ENCODE data around the gene DEFB124.
"Not testable (repeated sequence)": the region's sequence is repeated elsewhere in the genome, so short reads cannot be mapped to it uniquely, and the experiment has no call there.

DEFB124 gene

DNA sequence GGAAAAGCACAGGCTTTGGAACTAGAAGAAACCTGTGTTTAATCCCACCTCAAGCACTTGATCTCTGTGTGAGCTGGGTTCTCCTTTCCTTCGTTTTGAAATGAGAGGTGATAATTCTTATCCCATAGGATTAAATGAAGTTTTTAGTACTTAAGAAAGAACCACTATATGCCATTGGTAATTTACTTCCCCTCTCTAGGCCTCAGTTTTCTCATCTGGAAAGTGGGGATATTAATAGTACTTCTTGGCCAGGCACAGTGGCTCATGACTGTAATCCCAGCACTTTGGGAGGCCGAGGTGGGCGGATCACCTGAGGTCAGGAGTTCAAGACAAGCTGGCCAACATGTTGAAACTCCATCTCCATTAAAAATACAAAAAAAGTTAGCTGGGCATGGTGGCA lies 14.2 kb upstream of the DEFB124 start:
- DNase-seq (ENCODE audit: low read depth, low spot score) = no peak

- no peak for DNase-seq (ENCODE audit: low read depth, low spot score)
Observed at GRCh38 chr20:31488115-31488514, 13.2 kb upstream of the DEFB124 start.

GRCh38 chr20:31485450-31486339 lies 10.8 kb upstream of the DEFB124 start:
- no peak for DNase-seq (ENCODE audit: low read depth, low spot score)

DNA sequence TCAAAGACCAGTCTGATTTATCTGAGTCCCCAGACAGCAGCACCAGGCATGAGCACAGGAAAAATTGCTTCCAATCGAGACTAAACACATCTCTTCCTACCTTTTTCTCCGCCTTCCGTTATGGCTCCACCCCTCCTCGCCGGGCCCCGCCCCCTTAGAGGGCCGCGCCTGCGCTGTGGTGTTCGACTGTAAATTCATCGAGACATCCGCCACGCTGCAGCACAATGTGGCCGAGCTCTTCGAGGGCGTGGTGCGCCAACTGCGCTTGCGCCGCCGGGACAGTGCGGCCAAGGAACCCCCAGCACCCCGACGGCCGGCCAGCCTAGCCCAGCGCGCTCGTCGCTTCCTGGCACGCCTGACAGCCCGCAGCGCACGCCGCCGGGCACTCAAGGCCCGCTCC lies 9.1 kb upstream of the DEFB124 start:
- DNase-seq (ENCODE audit: low read depth, low spot score) = no peak

DNA sequence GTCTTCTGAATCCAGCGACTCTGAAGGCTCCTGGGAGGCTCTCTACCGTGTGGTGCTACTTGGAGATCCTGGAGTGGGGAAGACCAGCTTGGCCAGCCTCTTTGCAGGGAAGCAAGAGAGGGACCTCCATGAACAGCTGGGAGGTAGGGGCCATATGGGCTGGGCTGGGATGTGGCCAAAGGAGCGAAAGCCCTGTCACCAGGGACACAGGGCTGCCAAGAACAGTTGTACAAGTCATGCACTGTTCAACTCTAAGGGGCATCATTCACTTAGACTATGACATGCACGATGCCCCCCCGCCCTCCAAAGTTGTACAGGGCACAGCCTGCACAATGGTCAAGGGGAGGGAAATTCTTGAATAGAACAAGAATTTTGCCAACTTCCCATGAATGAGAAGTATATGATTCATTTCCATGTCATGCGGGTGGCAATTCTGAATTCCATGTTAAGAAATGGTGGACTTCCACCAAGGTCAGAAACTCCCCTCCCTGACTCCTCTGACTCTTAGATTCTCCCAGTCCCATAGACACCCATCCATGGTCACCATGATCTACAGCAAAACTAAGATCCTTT lies 1.8 kb upstream of the DEFB124 start:
- DNase-seq (ENCODE audit: low read depth, low spot score) = no peak

- no peak for DNase-seq (ENCODE audit: low read depth, low spot score)
Observed at GRCh38 chr20:31476294-31476585, 1.3 kb upstream of the DEFB124 start.

DNA sequence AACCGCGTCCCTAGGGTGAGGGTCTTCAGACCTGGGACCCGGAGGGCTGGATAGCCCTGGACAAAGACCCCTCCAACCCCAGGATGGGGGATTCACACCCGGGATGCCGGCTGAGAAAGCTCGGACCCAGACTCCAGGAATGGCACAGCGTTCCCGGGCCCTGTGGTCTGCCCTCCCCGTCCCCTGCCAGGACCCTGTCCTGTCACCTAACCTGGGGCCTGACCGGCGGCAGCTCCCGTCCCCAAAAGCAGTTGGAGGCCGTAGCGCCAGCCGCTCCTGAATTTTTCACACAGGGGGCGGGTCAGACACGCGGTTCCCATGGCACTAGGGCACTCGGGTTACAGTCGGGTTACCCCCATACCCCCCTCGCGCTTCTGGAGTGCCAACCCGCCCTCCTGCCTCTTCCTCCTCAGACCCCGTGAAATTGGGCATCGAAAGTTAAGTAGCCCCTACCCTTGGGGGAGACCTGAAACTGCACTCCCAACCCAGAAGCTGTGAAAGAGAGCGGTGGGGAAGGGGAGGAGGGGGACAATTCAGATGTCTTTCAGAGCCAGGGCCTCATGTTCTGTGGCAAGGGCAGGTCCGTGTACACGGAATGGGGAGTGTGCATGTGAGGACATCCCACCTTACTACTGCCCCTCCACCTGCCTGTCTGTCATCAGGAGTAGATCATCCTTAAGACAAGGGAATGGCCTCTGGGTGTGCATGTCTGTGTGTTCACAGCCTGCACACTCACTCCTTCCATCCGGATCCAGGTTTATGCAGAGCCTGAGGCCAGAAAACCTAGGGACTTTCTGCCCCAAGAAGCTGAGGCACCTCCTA lies 756 bp upstream of the DEFB124 start:
- DNase-seq (ENCODE audit: low read depth, low spot score) = no peak

DNA sequence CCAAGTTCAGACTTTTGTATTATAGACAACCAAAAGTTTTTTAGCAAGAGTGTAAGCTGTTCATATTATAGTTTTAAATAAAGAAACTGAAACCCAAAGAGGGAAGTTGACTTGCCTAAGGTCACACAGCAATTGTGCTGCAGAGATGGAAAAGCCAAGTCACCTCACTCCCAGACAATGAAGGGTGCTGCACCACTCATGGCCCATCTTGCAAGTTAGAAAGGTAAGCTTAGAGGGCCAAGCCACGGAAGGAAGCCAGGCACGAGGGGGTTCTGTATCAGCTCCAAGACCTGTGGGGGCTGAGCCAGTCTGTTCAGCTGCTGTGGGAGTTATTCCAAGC lies 860 bp downstream of the DEFB124 start:
- no peak for DNase-seq (ENCODE audit: low read depth, low spot score)

GRCh38 chr20:31473331-31474096 lies 1.4 kb downstream of the DEFB124 start:
- no peak for DNase-seq (ENCODE audit: low read depth, low spot score)

- no peak for DNase-seq (ENCODE audit: low read depth, low spot score)
Observed at GRCh38 chr20:31472395-31473330, 2.3 kb downstream of the DEFB124 start.

GRCh38 chr20:31470946-31471345 lies 4.0 kb downstream of the DEFB124 start:
- DNase-seq (ENCODE audit: low read depth, low spot score) = not testable (repeated sequence)

DNA sequence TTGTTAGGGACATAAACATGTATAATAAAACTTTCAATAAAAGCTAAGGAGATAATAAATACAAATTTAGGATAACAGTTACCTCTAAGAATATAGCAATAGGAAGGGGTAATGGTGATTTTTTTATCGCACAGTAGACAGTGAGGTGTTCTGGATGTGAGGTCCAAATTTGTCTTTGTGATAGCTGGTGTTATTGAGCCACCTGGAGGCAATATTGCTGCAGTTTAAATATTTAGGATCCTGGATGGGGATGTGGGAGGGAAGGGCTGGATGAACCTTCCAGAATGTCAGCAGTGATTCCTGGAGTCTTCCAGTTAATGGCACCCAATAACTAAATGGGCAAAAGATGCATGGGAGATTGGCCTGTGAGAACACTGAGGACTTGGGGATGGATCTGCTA lies 20.6 kb downstream of the DEFB124 start:
- no peak for DNase-seq (ENCODE audit: low read depth, low spot score)

- DNase-seq (ENCODE audit: low read depth, low spot score) = no peak
Observed at GRCh38 chr20:31452575-31452974, 22.4 kb downstream of the DEFB124 start.

- DNase-seq (ENCODE audit: low read depth, low spot score) = peak; percentile 69
Observed at GRCh38 chr20:31449511-31450414, 25.2 kb downstream of the DEFB124 start.

- peak; percentile 66 for DNase-seq (ENCODE audit: low read depth, low spot score)
Observed at GRCh38 chr20:31446084-31446819, 28.7 kb downstream of the DEFB124 start.

DNA sequence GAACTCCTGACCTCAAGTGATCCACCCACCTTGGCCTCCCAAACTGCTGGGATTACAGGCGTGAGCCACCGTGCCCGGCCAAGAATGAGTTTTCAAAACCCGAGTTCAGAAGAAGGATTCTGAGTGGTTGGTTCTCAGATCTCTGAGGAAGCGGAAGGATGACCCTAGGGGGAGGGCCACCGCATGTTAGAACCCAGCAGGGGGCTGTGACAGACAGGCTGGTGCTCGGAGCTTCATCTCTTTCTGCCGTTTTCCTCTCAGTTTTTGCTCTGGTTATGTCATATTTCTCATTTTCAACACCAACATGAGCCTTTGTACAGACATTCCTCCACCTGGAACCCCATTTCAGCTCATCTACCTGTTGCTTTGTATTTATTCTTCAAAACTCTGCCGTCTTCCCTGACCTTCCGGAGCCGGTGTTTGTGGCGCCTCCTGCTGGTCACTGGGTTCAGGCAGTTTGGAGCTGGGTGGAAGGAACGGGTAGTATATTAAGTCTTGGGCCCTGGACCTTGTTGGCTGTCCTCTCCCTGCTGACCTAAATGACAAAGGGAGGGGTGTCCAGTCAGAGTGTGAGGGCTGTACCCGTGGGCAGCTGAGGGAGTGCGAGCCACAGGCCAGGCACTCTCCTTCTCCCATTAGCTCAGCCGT lies 34.8 kb downstream of the DEFB124 start, which contains the start of gene DEFB123:
Gene DEFB123 (plus strand): TSS at position 621 of the 648 bp plus-strand sequence. CDS start 67 bp downstream, outside the sequence.
- DNase-seq (ENCODE audit: low read depth, low spot score) = peak; percentile 74

- peak; percentile 76 for DNase-seq (ENCODE audit: low read depth, low spot score)
Observed at GRCh38 chr20:31430568-31431115, 44.3 kb downstream of the DEFB124 start.

GRCh38 chr20:31427576-31427975 lies 47.4 kb downstream of the DEFB124 start:
- not testable (repeated sequence) for DNase-seq (ENCODE audit: low read depth, low spot score)

Measured in ELF-1 (cell line).